HG02588 (cell line): ENCODE measurements around the gene RAB3C.
"Not testable (repeated sequence)": the region's sequence is repeated elsewhere in the genome, so short reads cannot be mapped to it uniquely, and the experiment has no call there.

ENCODE experiments used
- ATAC-seq: cut with Tn5 transposase; IDR thresholded peaks from one replicate; pipeline ENCODE4 v1.9.1; 2021; ENCODE audit warnings: mild to moderate bottlenecking, moderate library complexity; ENCODE audit not compliant: unreplicated experiment

Gene RAB3C

GRCh38 chr5:58582803-58583491, at the start of gene RAB3C:
TSS of gene RAB3C (plus strand) at chr5:58583075. CDS start at chr5:58583209, 134 bp downstream.
- ATAC-seq, result peak; percentile 100

- not testable (repeated sequence) for ATAC-seq
Observed at GRCh38 chr5:58541935-58542334, 40.9 kb upstream of the RAB3C start.

- ATAC-seq, result no peak
Observed at GRCh38 chr5:58542709-58543108, 40.2 kb upstream of the RAB3C start.

GRCh38 chr5:58543723-58544122, 39.2 kb upstream of the RAB3C start:
- no peak for ATAC-seq

GRCh38 chr5:58544195-58544594, 38.7 kb upstream of the RAB3C start:
- no peak for ATAC-seq

- ATAC-seq, result no peak
Observed at GRCh38 chr5:58544926-58545325, 37.9 kb upstream of the RAB3C start.

GRCh38 chr5:58545912-58546311, 37.0 kb upstream of the RAB3C start:
- no peak for ATAC-seq

GRCh38 chr5:58548068-58548467, 34.8 kb upstream of the RAB3C start:
- no peak for ATAC-seq

- ATAC-seq, result no peak
Observed at GRCh38 chr5:58551492-58551891, 31.4 kb upstream of the RAB3C start.

GRCh38 chr5:58557665-58558338, 25.1 kb upstream of the RAB3C start:
- not testable (repeated sequence) for ATAC-seq

GRCh38 chr5:58563016-58563700, 19.7 kb upstream of the RAB3C start:
- ATAC-seq, result not testable (repeated sequence)

- not testable (repeated sequence) for ATAC-seq
Observed at GRCh38 chr5:58564043-58564832, 18.6 kb upstream of the RAB3C start.

GRCh38 chr5:58565033-58565432, 17.8 kb upstream of the RAB3C start:
- ATAC-seq, result no peak

- ATAC-seq, result no peak
Observed at GRCh38 chr5:58571501-58571900, 11.4 kb upstream of the RAB3C start.

GRCh38 chr5:58572973-58573372, 9.9 kb upstream of the RAB3C start:
- not testable (repeated sequence) for ATAC-seq

GRCh38 chr5:58579781-58580180, 3.1 kb upstream of the RAB3C start:
- ATAC-seq, result no peak

- ATAC-seq, result peak; percentile 25
Observed at GRCh38 chr5:58582019-58582802, 664 bp upstream of the RAB3C start.

- ATAC-seq, result no peak
Observed at GRCh38 chr5:58595952-58596351, 13.1 kb downstream of the RAB3C start.

GRCh38 chr5:58598440-58598839, 15.6 kb downstream of the RAB3C start:
- ATAC-seq, result no peak

GRCh38 chr5:58599217-58599616, 16.3 kb downstream of the RAB3C start:
- no peak for ATAC-seq
